Epidermal melanocyte (primary cell): ENCODE measurements around the gene HSPA12A.

Source experiments
- DNase-seq: peaks from one replicate; pipeline ENCODE4 v3.0.0; 2011; ENCODE audit warnings: low spot score; ENCODE audit not compliant: insufficient read length

HSPA12A gene

DNA sequence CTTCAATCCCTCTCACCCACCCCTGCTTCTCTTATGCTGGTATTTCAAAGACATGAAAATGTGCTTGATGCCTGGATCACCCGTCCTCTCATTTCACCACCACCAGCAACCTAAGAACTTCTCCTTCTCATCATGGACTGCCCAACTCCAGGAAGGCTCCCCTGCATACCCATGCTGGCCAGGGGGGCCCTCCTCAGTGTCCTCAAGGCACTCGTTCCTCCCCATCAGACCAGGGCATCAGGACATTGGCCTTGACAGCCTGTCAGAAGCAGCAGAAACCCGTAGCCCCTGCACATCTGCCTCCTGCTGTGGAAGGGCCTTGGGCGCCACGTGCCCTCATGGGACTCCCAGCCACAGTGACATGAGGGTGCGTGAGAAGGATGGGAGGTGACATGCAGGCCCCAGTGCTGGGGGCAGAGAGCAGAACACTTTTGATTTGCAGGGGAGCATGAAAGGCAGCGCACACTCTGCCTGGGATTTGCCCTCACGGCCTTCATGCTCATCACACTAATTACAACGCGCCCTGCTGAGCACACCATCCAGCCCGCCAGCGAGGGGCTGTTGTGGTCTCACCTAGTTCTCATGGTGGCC, 1.9 kb upstream of the HSPA12A start:
- DNase-seq, result no peak

DNA sequence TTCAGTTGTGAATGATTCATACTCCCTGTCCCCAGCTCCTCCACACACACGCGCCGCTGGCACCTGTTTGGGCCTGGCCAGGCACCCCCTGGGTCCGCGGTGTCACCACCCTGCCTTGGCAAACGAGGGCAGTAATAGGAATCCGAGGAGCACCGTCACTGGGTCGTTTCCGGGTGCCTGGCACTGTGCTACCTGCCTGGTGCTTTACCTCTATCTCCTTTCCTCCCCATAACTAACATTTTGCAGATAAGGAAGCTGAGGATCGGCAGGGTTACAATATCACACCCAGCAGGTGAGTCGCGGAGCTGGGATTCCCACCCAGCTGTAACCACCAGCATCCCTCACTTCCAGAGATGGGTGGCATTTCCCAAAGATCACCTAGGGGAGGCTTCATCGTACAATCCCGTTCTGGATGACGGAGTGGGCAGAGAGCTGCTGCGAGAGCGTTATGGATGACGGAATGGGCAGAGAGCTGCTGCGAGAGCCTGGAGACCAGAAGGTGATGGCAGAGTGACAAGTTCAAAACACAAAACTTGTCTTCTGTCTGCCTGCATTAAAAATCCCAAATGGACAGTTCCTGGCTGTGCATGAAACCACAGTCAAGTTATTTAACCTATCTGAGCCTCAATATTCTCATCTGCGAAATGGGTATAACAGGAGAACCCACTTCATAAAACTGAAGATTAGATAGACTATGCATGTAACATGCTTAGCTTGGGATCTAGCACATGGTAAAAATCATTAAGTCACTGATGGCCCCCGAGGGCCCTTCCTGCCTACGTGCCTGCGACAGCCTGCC, 1.1 kb upstream of the HSPA12A start:
- DNase-seq, result no peak

DNA sequence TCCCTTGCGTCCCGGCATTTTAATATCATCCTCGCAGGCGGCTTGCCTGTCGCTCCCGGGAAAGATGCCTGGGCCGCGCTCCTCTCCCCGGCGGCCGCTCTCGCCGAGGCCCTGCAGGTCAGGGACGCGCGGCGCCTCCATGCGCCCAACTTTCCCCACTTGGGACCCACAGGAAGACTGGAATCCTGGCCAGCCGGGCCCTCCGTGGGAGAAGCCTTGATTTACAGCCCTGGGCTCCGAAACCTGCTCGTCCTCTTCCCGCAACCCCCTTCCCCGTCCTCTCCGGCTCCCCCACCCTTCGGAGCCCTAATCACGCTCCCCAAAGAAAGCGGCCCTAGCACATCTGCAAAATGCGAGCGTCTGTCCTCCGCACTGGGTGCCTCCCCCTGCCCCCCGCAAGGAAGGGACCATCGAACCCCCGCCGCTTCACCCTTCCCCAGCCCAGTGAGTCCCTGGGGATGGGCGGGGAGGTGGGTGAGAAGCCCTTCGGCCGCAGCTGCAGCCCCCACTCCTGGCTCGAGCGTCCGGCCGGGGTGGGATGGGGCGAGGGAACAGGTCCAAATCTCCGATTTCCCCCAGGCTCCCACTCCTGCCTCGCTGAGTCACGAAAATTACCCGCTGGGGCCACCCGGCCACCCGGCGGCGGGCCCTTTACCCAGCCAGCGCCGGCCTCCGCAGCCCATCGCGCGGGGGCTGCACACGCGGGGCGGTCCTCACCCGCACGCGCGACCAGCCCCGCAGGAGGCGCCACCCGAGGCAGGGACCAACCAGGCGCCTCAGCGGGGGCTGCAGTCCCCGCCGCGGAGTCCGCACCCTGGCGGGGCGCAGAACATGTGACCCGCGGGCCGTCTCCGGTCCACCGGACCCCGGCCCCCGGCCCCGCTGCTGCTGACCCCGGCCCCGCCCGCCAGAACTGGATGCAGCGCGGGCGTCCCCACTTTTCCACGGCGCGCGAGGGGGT, 695 bp downstream of the HSPA12A start:
- DNase-seq, result no peak

DNA sequence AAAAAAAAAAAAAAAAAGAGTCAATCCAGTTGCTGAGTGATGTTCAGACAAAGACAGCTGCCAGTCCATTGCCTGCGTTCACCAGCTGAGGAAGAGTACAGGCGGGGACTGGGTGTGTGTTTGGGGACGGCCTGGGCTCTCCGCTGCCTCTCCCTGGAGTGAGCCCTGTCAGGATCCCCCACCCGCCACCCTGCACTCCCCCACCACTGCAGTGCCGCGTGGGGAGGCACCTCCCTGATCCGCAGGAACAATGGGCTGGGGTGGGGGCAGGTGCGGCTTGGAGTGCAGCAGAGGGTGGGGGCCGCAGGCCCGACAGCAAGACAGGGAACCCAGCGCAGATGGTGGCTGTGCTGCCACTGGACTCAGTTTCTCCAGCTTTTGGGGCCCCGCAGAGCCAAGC, 1.4 kb downstream of the HSPA12A start:
- DNase-seq, result no peak

DNA sequence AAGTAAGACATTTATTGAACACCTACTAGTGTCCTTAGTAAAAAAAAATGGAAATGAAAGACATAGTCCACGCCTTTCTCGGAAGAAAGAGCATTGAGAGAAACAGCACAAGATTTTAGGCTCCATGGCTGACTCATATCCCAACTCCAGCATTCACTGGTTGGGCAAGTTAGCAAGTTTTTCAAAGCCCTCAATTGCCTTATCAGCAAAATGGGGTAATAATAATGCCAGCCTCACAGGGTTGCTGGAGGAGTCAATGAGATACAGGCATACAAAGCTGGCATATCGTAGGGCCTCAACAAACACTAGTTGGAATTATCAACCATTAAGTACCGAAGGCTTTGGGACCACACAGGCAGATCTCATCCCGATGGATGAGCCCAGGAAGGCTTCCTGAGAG, 4.0 kb downstream of the HSPA12A start:
- no peak for DNase-seq

DNA sequence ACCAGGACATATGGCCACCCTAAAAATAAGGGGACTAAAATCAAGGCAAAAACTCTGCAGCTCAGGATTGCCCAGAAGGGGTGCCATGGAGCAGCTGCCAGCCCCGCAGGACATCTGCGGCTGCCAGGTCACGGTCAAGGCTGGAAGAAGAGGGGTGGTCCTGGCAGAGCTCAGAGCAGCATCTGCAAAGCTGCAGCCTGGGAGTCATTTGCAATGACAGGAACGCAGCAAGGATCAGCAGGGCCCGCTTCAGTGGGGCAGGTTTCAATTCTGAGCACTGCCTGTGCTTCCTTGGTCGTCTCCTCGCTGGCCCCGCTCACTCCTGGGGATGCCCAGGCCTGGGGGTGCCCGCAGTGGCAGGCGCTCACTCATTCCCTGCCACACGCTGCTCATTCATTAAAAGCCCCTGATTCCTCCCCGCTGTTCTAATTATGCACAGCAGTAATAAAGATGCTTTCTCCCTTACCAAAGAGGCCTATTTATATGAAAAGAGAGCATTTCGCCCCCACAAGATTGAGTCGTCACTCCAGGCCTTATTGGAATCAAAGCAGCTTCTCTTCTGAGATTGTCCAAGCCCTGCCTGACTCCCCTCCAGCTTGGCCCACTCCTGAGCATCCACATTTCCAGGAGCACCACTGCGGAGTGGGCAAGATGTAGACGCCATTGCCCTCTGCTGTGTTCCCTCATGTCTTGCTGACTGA, 4.6 kb downstream of the HSPA12A start:
- DNase-seq, result no peak

DNA sequence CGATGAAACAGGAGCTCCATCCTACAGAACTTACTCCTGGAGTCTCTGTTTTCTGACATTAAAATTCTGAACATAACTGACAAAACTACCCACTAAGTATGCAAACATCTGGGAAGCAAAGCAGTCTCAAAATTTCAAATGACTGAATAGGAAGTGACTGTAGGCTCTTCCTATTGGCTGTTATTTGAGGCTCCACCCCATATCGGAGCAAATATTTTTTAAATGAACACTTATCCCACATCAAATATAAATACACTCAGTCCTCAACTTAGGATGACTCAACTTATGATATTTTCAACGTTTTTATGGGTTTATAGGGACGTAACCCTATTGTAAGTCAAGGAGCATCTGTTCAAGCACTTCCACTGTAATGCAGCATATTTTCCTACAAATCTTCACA, 8.8 kb downstream of the HSPA12A start:
- DNase-seq, result no peak

DNA sequence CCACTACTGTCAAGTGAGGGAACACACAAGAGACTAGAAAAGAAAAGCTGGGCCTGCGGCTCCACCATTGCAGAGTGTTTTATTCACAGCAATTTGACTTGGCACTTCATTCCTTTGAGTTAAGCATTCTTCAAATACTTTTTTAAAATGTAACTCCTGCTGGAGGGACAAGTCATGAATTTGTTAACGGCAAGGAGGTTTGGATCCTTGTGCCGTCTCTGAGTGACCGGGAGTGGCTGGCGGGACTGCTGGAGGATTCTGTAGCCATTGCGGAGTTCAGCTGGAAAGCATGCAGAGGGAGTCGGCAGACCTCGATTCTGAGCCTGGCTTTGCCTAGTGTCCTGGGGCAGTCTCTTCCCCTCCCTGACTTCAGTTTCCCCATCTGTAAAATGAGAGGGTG, 9.8 kb downstream of the HSPA12A start:
- DNase-seq, result no peak

DNA sequence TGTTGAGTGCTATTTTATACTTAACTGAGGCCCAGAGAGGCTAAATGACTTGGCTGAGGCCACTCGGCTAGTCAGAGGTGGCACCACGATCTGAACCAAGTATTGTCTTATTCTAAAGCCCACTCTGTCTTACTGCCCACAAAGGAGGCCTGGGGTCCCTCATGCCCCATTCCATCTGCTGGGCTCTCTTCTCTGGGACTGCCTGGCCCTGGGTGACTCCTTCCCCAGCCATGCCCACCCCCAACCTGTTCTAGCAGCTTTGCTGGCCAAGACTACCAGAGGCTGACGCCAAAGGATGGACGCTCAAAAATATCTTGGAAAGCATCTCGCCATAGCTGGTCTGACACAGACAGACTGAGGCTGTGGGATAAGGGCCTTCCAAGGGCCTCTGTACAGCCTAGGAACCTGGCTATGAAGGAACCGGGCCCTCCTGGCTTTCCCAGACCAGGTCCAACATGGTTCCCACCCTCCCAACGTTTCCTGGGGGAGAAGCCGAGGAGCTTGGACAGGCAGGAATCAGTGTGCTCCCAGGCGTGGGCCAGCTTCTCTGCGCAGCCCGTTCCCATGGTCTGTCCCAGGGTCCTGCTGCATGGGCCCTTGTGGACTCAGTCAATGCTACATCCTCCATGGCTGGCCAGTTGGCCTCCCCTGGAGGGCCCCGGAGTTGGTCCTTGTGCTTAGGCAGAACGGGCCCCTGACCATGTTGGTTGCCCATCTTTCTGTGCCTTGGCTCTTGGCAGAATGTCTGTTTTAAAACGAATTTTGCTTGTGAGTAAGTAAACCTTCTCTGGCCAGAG, 11.7 kb downstream of the HSPA12A start:
- DNase-seq, result no peak

DNA sequence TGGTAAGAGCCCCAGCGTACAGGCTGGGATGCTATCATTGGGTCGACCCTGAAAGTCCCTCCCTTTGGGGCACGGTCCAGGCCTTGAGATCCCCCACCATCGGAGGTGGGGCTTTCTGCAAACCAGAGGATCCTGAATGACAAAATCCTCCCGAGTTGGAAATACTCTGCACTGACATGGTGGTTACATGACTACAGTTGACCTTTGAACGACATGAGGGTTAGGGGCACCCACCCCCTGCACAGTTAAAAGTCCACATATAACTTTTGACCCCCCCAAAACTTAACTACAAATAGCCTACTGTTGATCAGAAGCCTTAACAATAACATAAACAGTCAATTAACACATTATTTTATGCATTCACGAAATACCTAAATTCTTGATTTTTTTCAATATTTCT, 13.1 kb downstream of the HSPA12A start:
- DNase-seq, result no peak

DNA sequence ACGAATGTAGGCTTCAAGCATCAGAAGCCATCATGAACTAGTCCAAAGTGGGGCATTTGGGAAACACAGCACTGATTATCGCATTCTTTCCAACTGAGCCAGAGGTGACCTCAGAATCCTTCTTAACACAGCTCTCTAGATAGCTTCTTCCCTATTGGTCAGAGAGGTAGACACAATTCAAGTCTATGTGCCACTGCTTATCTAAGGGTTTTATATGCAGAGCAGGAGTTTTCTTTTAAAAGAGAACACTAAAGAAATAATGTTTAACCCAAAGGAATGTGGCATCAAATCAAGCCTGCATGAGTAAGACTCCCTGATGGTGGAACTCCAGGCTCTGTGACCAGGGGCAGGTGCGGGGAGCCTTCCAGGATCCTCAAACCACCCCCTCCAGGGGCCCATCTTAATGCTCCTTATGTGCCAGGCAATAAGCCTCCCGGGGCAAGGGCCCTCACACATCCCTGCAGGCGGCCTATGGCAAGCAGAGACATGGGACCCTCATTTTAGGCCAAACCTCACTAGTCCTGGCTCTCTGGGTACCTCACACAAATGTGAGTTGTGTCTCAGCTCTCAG, 13.8 kb downstream of the HSPA12A start:
- no peak for DNase-seq

DNA sequence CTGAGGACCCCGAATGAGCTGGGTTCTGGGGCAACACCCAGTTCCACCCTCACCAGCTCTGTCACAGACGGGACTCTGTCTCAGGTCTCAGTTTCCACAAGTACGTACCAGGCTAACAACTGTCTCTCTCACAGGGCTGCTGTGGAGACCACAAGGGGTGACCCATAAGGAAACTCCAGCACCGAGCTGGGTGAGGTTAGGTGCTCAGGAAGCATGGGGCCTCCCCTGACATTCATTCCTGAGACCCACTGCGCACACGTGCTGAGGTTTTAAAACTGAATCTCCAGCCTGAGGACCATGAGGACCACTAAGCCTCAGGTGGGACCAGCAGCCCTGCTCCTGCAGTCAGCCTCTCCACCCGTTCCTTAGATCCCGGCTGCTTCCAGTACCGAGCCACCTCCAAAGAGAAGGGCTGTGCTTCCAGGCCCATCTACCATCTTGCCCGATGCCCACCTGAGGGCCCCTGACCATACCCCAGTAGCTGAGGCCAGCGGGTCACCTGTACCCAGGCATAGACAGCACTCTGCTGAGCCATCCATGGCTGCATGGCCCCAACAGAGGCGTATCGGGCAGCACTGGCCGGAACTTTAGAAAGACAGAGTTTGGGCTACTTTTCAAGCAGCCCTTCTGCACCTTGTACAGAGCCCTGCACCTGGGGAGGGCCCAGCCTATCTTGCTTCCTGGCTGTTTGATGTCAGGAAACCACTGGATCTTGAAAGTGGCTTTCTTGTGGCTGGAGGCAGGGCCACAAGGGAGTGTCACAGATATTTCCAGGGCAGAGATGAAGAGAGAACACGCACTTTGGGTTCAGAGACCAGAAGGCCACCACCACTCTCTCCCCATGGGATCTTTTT, 18.7 kb downstream of the HSPA12A start:
- no peak for DNase-seq

DNA sequence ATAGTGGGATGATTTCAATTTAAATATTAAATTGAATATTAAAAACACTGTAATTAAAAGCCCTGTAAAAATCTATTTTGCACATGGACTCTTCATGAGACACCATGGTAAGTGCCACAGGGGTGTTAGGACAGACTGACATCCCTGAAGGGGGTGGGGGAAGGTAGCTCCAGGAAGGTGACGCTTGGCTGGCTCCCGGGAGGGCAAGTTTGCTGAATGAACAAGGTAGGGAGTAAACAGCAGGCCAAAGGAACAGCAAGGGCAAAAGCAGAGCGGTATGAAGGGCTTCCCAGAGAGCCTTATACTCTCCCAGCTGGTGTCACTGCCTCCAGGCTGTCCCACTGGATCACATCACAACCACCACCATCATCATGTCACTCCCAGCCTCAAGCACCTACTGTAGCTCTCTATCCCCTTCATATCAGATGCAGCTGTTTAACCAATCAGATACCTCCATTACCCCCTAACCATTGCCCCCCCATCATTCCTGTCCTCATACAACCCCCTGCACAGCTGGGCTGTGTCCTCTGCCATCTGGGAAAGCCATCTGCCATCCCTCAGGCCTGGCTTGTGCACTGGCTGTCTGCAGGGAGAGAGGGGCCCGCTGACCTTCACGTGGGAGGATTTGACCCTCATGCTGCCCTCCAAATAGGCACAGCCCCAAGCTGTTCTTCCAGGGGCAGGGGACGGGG, 19.5 kb downstream of the HSPA12A start:
- DNase-seq, result no peak

DNA sequence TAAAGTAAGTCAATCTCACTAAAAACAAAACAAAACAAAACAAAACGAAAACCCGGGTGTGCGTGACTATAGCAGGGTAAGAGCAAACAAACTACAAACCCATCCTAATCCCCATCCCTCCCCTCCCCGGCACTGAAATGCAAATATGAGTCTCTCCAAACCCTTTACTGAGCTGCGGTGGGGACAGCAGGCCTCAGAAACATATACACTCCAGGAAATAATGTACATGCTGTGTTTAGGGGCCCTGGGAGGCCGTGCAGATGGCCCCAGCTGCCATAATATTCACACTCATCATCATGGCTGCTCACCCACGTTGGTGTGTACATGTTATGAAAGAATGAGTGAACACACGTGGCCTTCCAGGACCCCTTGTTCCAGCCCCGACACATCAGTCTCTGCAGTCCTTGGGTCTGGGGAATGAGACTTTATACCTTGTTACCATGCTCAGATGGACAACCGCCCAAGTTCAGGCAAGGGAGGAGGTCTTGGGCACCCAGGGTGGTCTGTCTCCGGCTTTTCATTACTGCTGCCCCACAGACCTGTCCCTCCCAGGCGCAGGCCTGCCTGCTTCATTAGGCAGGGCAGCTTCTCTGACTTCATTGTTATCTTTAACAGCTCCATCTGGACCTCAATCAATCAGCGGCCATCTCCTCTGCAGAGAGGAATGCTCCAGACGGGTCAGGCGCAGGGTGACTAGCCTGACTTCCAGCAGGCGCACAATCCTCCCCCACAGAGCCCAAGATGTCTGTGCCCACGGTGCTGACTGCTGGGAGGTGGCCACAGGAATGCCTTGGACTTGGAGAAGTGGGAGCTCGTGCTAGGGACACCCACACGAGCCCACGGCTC, 20.6 kb downstream of the HSPA12A start:
- DNase-seq, result no peak

DNA sequence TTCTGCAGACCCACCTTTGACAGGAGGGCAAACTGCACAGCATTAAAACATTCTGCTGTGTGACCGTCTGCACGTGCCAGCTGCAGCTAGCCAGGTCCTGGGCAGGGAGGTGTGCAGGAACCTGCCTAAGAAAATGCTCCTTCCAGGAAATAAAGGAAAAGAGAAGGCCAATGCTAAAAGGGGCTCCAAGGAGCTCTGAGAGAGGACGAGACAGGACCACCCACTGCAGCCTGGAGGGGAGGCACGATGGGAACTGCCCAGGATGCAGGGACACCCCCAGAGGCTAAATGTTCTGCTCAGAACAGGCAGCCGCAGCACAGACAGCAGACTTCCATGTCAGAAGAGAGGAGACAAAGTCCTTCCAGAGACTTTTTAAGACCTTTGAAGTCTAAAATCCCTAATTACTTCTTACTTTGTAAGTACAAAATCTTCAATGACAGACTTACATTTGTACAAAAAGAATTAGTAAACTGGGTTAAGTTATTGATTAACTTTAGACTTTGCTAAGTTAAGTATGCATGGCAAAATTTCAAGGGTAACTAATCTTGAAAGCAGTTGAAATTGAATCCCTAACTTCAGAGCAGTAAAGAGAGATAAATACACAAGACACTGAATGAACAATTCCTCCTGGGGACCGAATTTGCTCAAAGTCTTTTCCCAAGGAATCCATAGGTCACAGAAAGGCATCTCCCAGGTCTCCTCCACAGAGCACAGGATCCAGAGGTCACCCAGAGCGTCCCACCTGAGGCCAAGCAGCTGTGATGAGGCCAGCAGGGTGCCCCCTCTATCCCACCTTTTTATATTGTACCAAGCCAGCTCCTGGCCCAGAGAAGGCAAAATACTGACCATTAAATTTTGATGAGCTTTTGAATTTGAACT, 21.5 kb downstream of the HSPA12A start:
- DNase-seq, result no peak

DNA sequence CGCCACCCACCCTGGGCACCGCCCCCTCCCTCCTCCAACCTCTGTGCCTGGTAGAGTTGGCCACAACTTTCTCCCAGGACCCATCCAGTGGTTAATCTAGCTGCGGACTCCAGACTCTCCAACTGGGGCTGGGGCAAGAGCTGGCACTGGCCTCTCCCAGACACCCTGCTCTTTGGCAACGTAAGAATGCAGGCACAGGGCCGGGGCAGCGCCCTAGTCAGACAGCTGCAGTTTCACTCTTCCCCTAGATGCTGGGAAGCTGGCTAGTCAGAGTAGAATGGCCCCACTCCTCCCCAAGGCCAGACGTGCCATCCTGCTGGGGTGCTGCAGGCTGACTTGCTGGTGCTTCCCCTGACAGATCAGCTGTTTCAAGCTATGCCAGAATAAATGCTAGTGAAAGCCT, 22.1 kb downstream of the HSPA12A start:
- no peak for DNase-seq

DNA sequence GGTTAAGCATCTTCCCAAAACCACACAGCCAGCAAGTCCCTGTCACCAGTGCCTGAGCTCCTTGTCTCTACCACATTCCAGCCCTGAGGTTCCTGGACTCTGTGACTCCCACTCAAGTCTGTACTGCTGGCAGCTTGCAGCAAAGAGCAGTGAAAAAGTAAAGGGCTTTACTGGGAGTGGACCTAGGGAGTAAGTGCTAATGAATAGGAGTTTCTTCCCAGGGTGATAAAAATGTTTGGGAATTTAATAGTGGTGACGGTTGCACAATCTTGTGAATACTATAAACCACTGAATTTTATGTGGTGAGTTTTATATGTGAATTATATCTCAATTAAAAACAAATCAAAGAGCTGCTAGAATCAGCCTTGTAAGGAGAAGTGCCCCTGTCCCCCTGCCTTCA, 22.6 kb downstream of the HSPA12A start:
- no peak for DNase-seq
